Fibroblast of lung (primary cell): ENCODE data around the gene ADAMTSL1.

ENCODE experiments used
- CTCF ChIP-seq, 2 donors: IDR thresholded peaks in 1 of 2; conservative IDR thresholded peaks in 1 of 2; 1 replicate in 1 of 2; 2 replicates in 1 of 2; pipeline ENCODE4 v1.5.1; 2011 to 2012; ENCODE audit warnings: low read length in 2 of 2, control low read depth in 1 of 2, inconsistent platforms in 1 of 2, low read depth in 1 of 2, mild to moderate bottlenecking in 1 of 2
- EZH2 ChIP-seq: IDR thresholded peaks from 2 replicates; pipeline ENCODE4 v1.5.1; 2012; ENCODE audit warnings: low read length, control low read depth, mild to moderate bottlenecking; ENCODE audit errors: missing control alignments

GRCh38 chr9:18534611-18535010 lies 60.7 kb downstream of the ADAMTSL1 start:
- no peak for TF ChIP-seq CTCF (conservative IDR thresholded peaks at IDR 0.05 in 1 of 2, IDR thresholded peaks at IDR 0.05 in 1 of 2; ENCODE audit: low read depth in 1 of 2, low read length in 2 of 2)
- no peak for TF ChIP-seq EZH2
